C4-2B (cell line): ENCODE results near the gene TSPAN9.

ENCODE experiments used
- H3K27ac ChIP-seq: fragments of 450-650 bp; 2 replicates; pipeline ENCODE4 v1.5.1; 2017
- CTCF ChIP-seq: fragments of 450-650 bp; conservative IDR thresholded peaks from 2 replicates; pipeline ENCODE4 v1.5.1; 2017; ENCODE audit warnings: mild to moderate bottlenecking
- ZFX ChIP-seq: fragments of 450-650 bp; IDR thresholded peaks from 2 replicates; pipeline ENCODE4 v1.6.1; 2017

Gene TSPAN9

GRCh38 chr12:3134126-3134525, 56.9 kb downstream of the TSPAN9 start:
- H3K27ac ChIP-seq, result no peak overlapping the region
- no peak for TF ChIP-seq ZFX
- TF ChIP-seq CTCF, result no peak

GRCh38 chr12:3134526-3135135, 57.5 kb downstream of the TSPAN9 start:
- TF ChIP-seq CTCF (no peak), ZFX (no peak)

GRCh38 chr12:3135522-3136461, 58.6 kb downstream of the TSPAN9 start:
- peak; percentile 84 for TF ChIP-seq CTCF
- TF ChIP-seq ZFX, result no peak
- H3K27ac ChIP-seq, result no peak overlapping the region

More at GRCh38 chr12:3134526-3135135, 57.5 kb downstream of the TSPAN9 start:
- no peak overlapping the region for H3K27ac ChIP-seq

- no peak overlapping the region for H3K27ac ChIP-seq
- TF ChIP-seq ZFX, result no peak
- no peak for TF ChIP-seq CTCF
Measured at GRCh38 chr12:3136641-3137267, 59.6 kb downstream of the TSPAN9 start.

- TF ChIP-seq CTCF (no peak), ZFX (no peak)
Measured at GRCh38 chr12:3137268-3137781, 60.1 kb downstream of the TSPAN9 start.

GRCh38 chr12:3137814-3138445, 60.8 kb downstream of the TSPAN9 start:
- no peak for TF ChIP-seq ZFX
- H3K27ac ChIP-seq, result no peak overlapping the region

More at GRCh38 chr12:3137268-3137781, 60.1 kb downstream of the TSPAN9 start:
- no peak overlapping the region for H3K27ac ChIP-seq

GRCh38 chr12:3138941-3139511, 61.8 kb downstream of the TSPAN9 start:
- no peak overlapping the region for H3K27ac ChIP-seq
- no peak for TF ChIP-seq CTCF
- TF ChIP-seq ZFX, result no peak
